Choroid plexus epithelial cell (primary cell): ENCODE measurements around the gene HPGDS.

Source experiments
- DNase-seq: peaks from one replicate; pipeline ENCODE4 v3.0.0-alpha.2; 2010; ENCODE audit warnings: low read depth
- H3K4me3 ChIP-seq: 2 replicates; pipeline ENCODE4 v1.5.1; 2011; ENCODE audit warnings: low read depth, mild to moderate bottlenecking, control low read depth, low read length, moderate library complexity
- TF ChIP-seq, protein P1 (sequence below): conservative IDR thresholded peaks from 2 replicates; pipeline ENCODE4 v1.5.1; 2011; ENCODE audit warnings: low read depth, mild to moderate bottlenecking, control low read depth, inconsistent platforms, low read length, moderate library complexity

Gene HPGDS

DNA sequence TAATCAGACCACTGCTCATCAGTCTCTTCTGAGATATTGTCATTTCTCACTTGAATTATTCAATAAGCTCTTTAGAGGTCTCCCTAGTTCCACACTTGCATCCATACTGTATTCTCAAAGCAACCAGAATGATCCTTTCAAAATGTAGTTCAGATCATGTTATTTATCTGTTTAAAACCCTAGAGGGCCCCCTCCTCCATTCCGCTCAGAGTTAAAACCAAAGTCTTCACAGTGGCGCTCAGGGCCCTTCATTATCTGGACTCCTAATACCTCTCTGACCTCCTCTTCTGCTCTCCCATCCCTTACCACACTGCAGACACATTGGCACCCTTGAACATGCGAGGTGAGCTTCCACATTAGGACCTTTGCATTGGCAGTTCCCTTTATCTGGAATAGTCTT, 32.7 kb upstream of the HPGDS start:
- no peak overlapping the region for H3K4me3 ChIP-seq
- TF ChIP-seq, protein P1, sequence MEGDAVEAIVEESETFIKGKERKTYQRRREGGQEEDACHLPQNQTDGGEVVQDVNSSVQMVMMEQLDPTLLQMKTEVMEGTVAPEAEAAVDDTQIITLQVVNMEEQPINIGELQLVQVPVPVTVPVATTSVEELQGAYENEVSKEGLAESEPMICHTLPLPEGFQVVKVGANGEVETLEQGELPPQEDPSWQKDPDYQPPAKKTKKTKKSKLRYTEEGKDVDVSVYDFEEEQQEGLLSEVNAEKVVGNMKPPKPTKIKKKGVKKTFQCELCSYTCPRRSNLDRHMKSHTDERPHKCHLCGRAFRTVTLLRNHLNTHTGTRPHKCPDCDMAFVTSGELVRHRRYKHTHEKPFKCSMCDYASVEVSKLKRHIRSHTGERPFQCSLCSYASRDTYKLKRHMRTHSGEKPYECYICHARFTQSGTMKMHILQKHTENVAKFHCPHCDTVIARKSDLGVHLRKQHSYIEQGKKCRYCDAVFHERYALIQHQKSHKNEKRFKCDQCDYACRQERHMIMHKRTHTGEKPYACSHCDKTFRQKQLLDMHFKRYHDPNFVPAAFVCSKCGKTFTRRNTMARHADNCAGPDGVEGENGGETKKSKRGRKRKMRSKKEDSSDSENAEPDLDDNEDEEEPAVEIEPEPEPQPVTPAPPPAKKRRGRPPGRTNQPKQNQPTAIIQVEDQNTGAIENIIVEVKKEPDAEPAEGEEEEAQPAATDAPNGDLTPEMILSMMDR, result no peak
- DNase-seq, result no peak

DNA sequence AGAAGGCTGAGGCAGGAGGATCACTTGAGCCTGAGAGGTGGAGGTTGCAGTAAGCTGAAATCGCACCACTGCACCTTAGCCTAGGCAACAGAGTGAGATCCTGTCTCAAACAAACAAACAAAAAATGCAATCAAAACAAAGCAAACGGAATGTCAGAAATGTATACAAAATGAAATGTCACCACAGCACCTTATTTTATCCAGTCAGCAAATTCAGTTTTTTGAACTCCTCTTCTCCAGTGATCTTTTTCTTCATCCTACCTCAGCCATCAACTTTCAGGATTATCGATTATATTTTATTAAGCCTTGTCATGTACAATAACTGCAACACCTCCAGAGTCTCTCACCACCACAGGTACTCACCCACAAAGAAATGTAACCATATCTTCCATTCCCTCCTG, 31.1 kb upstream of the HPGDS start:
- H3K4me3 ChIP-seq, result no peak overlapping the region
- DNase-seq, result no peak
- TF ChIP-seq, protein P1, result no peak

DNA sequence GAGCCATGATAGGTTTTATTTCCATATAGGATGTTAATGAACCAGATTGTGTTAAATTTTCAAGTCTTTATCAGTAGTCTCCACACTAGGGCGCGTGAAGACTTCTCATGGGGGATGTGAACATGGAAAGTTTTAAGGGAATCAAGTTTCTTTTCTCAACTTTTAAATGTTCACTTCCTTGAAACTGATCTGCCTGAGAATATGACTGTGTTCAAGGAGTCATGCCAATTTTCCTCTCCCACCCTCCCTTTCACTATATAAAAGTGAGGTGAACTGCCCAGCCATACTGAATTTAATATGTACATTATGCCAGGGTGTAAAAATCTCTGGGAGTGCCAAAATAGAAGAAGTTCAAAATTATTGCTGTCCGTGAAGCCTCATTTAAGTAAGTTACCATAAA, 30.4 kb upstream of the HPGDS start:
- TF ChIP-seq, protein P1, result no peak
- H3K4me3 ChIP-seq, result no peak overlapping the region
- no peak for DNase-seq

DNA sequence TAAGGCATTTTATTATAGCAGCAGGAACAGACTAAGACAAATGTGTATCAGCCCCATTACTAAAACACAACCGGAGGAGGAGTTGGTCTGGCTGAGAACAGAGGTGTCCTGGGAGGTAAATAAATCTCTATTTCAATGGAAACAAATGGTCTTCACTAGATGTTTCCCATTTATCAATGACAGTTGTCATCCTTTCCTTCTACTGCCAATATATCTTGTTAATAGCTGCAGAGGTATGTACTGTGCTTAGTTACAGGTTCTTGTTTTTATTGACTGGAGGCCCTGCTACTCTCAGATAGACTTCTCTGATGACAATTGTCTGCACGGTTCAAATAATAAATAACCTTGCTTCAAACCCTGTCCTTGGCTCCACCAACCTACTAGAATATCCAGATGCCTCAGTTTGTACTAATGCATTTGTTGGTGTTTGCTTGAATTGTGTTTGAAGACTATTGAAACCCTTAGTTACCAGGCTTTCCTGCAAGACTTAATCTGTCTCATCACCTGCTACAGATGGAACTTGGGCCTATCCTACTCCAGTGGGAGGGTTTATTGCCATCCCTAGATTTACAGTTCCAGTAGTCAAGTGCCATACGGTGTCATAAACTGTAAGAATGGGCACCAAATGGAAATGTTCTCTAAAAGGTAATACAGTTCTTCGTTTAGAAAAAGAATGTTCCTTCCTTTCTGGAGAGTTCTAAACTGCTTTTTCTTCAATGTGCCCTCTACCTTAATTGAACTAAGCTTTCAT, 29.8 kb upstream of the HPGDS start:
- no peak for DNase-seq
- TF ChIP-seq, protein P1, result no peak
- no peak overlapping the region for H3K4me3 ChIP-seq

DNA sequence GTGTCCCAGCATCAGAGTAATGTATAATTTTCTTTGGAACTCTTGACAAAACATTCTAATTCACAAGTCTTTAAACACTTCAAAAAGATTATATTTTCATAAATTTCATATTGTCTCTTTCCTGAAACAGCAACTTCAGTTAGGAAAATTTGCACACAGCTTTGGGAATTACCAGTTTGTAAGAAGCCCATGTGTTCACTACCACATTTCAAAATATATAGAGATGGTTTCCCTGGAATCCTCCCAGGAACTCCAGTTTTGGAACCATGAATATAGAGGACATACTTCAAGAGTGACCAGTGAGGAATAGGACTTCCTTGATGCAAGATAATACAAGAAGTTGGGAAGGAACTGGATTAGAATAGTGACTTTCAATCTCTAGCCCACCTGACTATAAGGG, 28.7 kb upstream of the HPGDS start:
- DNase-seq, result no peak
- TF ChIP-seq, protein P1, result no peak
- H3K4me3 ChIP-seq, result no peak overlapping the region

DNA sequence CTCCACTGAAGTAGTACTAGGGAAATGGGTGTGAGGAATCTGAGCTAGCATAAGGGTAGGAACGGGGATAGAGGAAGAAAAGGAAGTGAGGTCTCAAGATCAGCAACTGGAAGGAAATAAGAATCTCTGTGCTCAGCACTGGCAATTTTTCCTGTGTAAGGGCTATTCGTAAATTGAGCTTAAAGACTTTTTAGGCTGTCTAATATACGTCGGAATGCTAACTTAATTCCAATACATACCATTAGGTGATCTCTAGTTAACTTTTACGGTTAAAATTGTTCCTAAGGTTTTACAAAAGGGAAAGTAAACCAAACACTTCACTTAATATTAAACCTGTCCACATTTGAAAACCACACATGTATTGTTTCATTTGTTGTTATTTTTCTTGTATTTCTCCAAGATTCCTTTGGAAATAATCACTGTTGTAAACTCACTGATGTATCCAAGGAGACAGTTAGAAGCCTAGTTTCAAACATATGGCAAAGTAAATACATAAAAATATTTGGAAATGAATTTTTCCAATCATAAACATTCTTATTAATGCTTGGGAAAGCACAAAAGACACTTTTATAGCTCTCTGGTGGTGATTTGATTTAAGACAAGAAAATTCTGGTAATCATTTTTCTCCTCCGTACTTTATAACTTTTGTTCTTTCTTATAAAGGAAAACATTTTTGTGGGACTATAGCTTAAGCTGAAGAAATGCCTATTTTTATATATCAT, 28.1 kb upstream of the HPGDS start:
- DNase-seq, result no peak
- TF ChIP-seq, protein P1, result no peak
- no peak overlapping the region for H3K4me3 ChIP-seq
